Peyer's patch (tissue), 4 donors: ENCODE measurements around the gene SPINK6.

ENCODE experiments used
- CTCF ChIP-seq, 6 experiments: fragments of 450-650 bp in 4 of 6; fragments of 200-600 bp in 2 of 6; sonication (generic) in 1 of 6; IDR thresholded peaks; one replicate each; pipeline ENCODE4 v1.5.1; 2017 to 2019; ENCODE audit warnings: antibody characterized with exemption in 6 of 6, mild to moderate bottlenecking in 3 of 6, moderate library complexity in 1 of 6
- POLR2A ChIP-seq, 2 donors: fragments of 450-650 bp; IDR thresholded peaks; one replicate each; pipeline ENCODE4 v1.5.1; 2017; ENCODE audit warnings: antibody characterized with exemption in 2 of 2, mild to moderate bottlenecking in 2 of 2, moderate library complexity in 2 of 2

GRCh38 chr5:148162038-148162437, 40.8 kb upstream of the SPINK6 start:
- TF ChIP-seq CTCF (IDR thresholded peaks at IDR 0.05) (no peak), POLR2A (IDR thresholded peaks at IDR 0.05) (no peak)
